Hepatocyte (in vitro differentiated cells): ENCODE results near the gene ELOVL5.

Experiments
- EZH2 ChIP-seq: fragments of 200-600 bp; sonication (generic); IDR thresholded peaks from 2 replicates; pipeline ENCODE4 v1.6.1; 2016; ENCODE audit warnings: antibody characterized with exemption, mild to moderate bottlenecking, borderline replicate concordance
- EZH2phosphoT487 ChIP-seq: fragments of 200-600 bp; sonication (generic); IDR thresholded peaks from one replicate; pipeline ENCODE4 v1.6.1; 2018; ENCODE audit warnings: antibody characterized with exemption, mild to moderate bottlenecking, low read depth, moderate library complexity; ENCODE audit not compliant: unreplicated experiment, severe bottlenecking
- TF ChIP-seq, protein P1 (sequence below): fragments of 200-600 bp; sonication (generic); IDR thresholded peaks from 2 replicates; pipeline ENCODE4 v1.5.1; 2016; ENCODE audit warnings: antibody characterized with exemption, mild to moderate bottlenecking; ENCODE audit not compliant: poor library complexity

- TF ChIP-seq EZH2phosphoT487 = no peak
- no peak for TF ChIP-seq EZH2
- TF ChIP-seq, protein P1, sequence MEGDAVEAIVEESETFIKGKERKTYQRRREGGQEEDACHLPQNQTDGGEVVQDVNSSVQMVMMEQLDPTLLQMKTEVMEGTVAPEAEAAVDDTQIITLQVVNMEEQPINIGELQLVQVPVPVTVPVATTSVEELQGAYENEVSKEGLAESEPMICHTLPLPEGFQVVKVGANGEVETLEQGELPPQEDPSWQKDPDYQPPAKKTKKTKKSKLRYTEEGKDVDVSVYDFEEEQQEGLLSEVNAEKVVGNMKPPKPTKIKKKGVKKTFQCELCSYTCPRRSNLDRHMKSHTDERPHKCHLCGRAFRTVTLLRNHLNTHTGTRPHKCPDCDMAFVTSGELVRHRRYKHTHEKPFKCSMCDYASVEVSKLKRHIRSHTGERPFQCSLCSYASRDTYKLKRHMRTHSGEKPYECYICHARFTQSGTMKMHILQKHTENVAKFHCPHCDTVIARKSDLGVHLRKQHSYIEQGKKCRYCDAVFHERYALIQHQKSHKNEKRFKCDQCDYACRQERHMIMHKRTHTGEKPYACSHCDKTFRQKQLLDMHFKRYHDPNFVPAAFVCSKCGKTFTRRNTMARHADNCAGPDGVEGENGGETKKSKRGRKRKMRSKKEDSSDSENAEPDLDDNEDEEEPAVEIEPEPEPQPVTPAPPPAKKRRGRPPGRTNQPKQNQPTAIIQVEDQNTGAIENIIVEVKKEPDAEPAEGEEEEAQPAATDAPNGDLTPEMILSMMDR = no peak
Observed at GRCh38 chr6:53359843-53360092, 11.0 kb upstream of the ELOVL5 start.
